Left lung (tissue), 10 donors: ENCODE data around the gene C6orf120. TPM values are rescaled to one million over a fixed set of nuclear protein-coding genes. Genes with fewer than 3 reads are reported as not detected.

Experiments used
- ATAC-seq: fragments of 200-7000 bp; cut with Tn5 transposase; one replicate; pipeline ENCODE4 v1.9.1; 2020; ENCODE audit warnings: moderate library complexity
- DNase-seq, 4 donors: peaks; one replicate each; pipeline ENCODE4 v3.0.0-alpha.2; 2013 to 2020
- H3K27ac ChIP-seq, 2 donors: fragments of 200-600 bp; sonication (generic) in 1 of 2; one replicate each; pipeline versions ENCODE4 v1.5.0 to v1.8.0; 2020 to 2021
- H3K27me3 ChIP-seq, 2 donors: fragments of 200-600 bp; sonication (generic) in 1 of 2; one replicate each; pipeline versions ENCODE4 v1.5.0 to v1.8.0; 2020 to 2021
- H3K36me3 ChIP-seq, 2 donors: fragments of 200-600 bp; sonication (generic) in 1 of 2; one replicate each; pipeline versions ENCODE4 v1.5.0 to v1.8.0; 2020 to 2021
- H3K4me1 ChIP-seq, 2 donors: fragments of 200-600 bp; one replicate each; pipeline ENCODE4 v1.8.0; 2021
- H3K4me3 ChIP-seq, 2 donors: fragments of 200-600 bp; sonication (generic) in 1 of 2; one replicate each; pipeline versions ENCODE4 v1.5.0 to v1.8.0; 2020 to 2021; ENCODE audit warnings: mild to moderate bottlenecking in 1 of 2
- H3K9me3 ChIP-seq, 2 donors: fragments of 200-600 bp; sonication (generic) in 1 of 2; one replicate each; pipeline versions ENCODE4 v1.5.0 to v1.8.0; 2020 to 2021
- CTCF ChIP-seq, 2 donors: fragments of 200-600 bp; sonication (generic) in 1 of 2; IDR thresholded peaks; one replicate each; pipeline versions ENCODE4 v1.5.0 to v1.8.0; 2021; ENCODE audit warnings: antibody characterized with exemption in 2 of 2
- intact Hi-C, 2 donors: fragments of 100-400 bp; cut with DNase I; formaldehyde crosslinking; loops; one replicate each; pipeline versions ENCODE4 v1.11.2 to v1.14.2; 2022
- polyA plus RNA-seq, 6 donors: library from polyadenylated mRNA; unstranded; fragments of 120-200 nt; gene quantifications; one replicate each; pipeline ENCODE4 v1.2.1, GENCODE V29; 2013; ENCODE audit not compliant: insufficient read length in 6 of 6
- total RNA-seq, 2 donors: library from RNA; stranded (reverse); fragmentation: NEBNext Ultra II Directional; extraction: Animal tissue kit (Norgen Biotek cat#: 25700); gene quantifications; one replicate each; pipeline ENCODE4 v1.2.1, GENCODE V29; 2021
- donor health status: DM: no; HTN: yes; CAD: no.
- donor health status: DM: no; HTN: no; CAD: no.

C6orf120 gene
- total and polyA plus RNA-seq, 8 donors, result 24.4 to 28.8 (median 26.3) TPM

GRCh38 chr6:169660751-169661390 is 41.1 kb upstream of the C6orf120 start:
- Histone ChIP-seq H3K4me3 (no peak overlapping the region), H3K36me3 (peaks cover 0 to 58% of the 10 kb centered on the region in 2 donors), H3K9me3 (no peaks in the 10 kb centered on the region), H3K27ac (no peak overlapping the region), H3K4me1 (no peaks in the 10 kb centered on the region), H3K27me3 (no peaks in the 10 kb centered on the region)
- DNase-seq (peak in 1 of 4 donors; percentile 68), ATAC-seq (no peak)
- TF ChIP-seq CTCF (IDR thresholded peaks at IDR 0.05), result no peak
- intact Hi-C loops, result no loop called here

- no peaks in the 10 kb centered on the region for H3K4me1 ChIP-seq
- H3K36me3 ChIP-seq, result peaks cover 0 to 62% of the 10 kb centered on the region in 2 donors
- no peak for TF ChIP-seq CTCF (IDR thresholded peaks at IDR 0.05)
- H3K4me3 ChIP-seq, result no peak overlapping the region
- DNase-seq, result no peak
- intact Hi-C loops, result no loop called here
- H3K9me3 ChIP-seq, result no peaks in the 10 kb centered on the region
- H3K27ac ChIP-seq, result no peak overlapping the region
- no peaks in the 10 kb centered on the region for H3K27me3 ChIP-seq
- ATAC-seq, result no peak
Observed at GRCh38 chr6:169661391-169661756, 40.6 kb upstream of the C6orf120 start.

GRCh38 chr6:169663468-169663867 is 38.5 kb upstream of the C6orf120 start:
- intact Hi-C loops, result no loop called here
- H3K4me3 ChIP-seq, result no peak overlapping the region
- DNase-seq, result no peak
- peaks cover 0 to 61% of the 10 kb centered on the region in 2 donors for H3K36me3 ChIP-seq
- H3K4me1 ChIP-seq, result no peaks in the 10 kb centered on the region
- H3K27me3 ChIP-seq, result no peaks in the 10 kb centered on the region
- TF ChIP-seq CTCF (IDR thresholded peaks at IDR 0.05), result no peak
- no peak overlapping the region for H3K27ac ChIP-seq
- no peaks in the 10 kb centered on the region for H3K9me3 ChIP-seq
- no peak for ATAC-seq

GRCh38 chr6:169664227-169664626 is 37.7 kb upstream of the C6orf120 start:
- DNase-seq (no peak), ATAC-seq (no peak)
- no peak overlapping the region for H3K4me3 ChIP-seq
- H3K9me3 ChIP-seq, result no peaks in the 10 kb centered on the region
- TF ChIP-seq CTCF (IDR thresholded peaks at IDR 0.05), result no peak
- H3K4me1 ChIP-seq, result peaks cover 0 to 2% of the 10 kb centered on the region in 2 donors
- intact Hi-C loops, result no loop called here
- H3K27ac ChIP-seq, result no peak overlapping the region
- no peaks in the 10 kb centered on the region for H3K27me3 ChIP-seq
- H3K36me3 ChIP-seq, result peaks cover 0 to 56% of the 10 kb centered on the region in 2 donors

- H3K4me1 ChIP-seq, result peaks cover 0 to 9% of the 10 kb centered on the region in 2 donors
- DNase-seq (no peak), ATAC-seq (no peak)
- H3K27me3 ChIP-seq, result no peaks in the 10 kb centered on the region
- peaks cover 0 to 50% of the 10 kb centered on the region in 2 donors for H3K36me3 ChIP-seq
- H3K4me3 ChIP-seq, result no peak overlapping the region
- no peaks in the 10 kb centered on the region for H3K9me3 ChIP-seq
- no peak overlapping the region for H3K27ac ChIP-seq
- no peak for TF ChIP-seq CTCF (IDR thresholded peaks at IDR 0.05)
- intact Hi-C loops, result no loop called here
Observed at GRCh38 chr6:169665289-169665688, 36.6 kb upstream of the C6orf120 start.
